ENCODE data around the gene PIGZ. TPM values are rescaled to one million over a fixed set of nuclear protein-coding genes. Genes with fewer than 3 reads are reported as not detected.
A peak's percentile ranks its signal among the peaks of the same experiment; 100 is the strongest.

Gene PIGZ
- total RNA-seq, 1 donor from 2014 or later = 0.63 TPM

GRCh38 chr3:196969134-196969659 lies 564 bp upstream of the PIGZ start:
- peak overlapping the region; percentile 65 for H3K4me3 ChIP-seq (ENCODE audit: low read depth, low read length)
- no peak for DNase-seq (ENCODE audit: low read depth)
- no peak for TF ChIP-seq CTCF (conservative IDR thresholded peaks at IDR 0.05; ENCODE audit: low read depth, low read length)

- H3K4me3 ChIP-seq (ENCODE audit: low read depth, low read length) = peak overlapping the region; percentile 71
- TF ChIP-seq CTCF (conservative IDR thresholded peaks at IDR 0.05; ENCODE audit: low read depth, low read length) = no peak
- DNase-seq (ENCODE audit: low read depth) = no peak
Measured at GRCh38 chr3:196967412-196968232, 1.0 kb downstream of the PIGZ start.

GRCh38 chr3:196966526-196967401 lies 1.9 kb downstream of the PIGZ start:
- DNase-seq (ENCODE audit: low read depth) = no peak
- H3K4me3 ChIP-seq (ENCODE audit: low read depth, low read length) = no peak overlapping the region
- TF ChIP-seq CTCF (conservative IDR thresholded peaks at IDR 0.05; ENCODE audit: low read depth, low read length) = no peak

- no peak for TF ChIP-seq CTCF (conservative IDR thresholded peaks at IDR 0.05; ENCODE audit: low read depth, low read length)
- DNase-seq (ENCODE audit: low read depth) = no peak
- no peak overlapping the region for H3K4me3 ChIP-seq (ENCODE audit: low read depth, low read length)
Measured at GRCh38 chr3:196965804-196966173, 2.8 kb downstream of the PIGZ start.

GRCh38 chr3:196965112-196965803 lies 3.4 kb downstream of the PIGZ start:
- DNase-seq (ENCODE audit: low read depth) = no peak
- H3K4me3 ChIP-seq (ENCODE audit: low read depth, low read length) = no peak overlapping the region
- TF ChIP-seq CTCF (conservative IDR thresholded peaks at IDR 0.05; ENCODE audit: low read depth, low read length) = no peak

GRCh38 chr3:196963631-196963953 lies 5.0 kb downstream of the PIGZ start:
- no peak for DNase-seq (ENCODE audit: low read depth)
- no peak for TF ChIP-seq CTCF (conservative IDR thresholded peaks at IDR 0.05; ENCODE audit: low read depth, low read length)
- H3K4me3 ChIP-seq (ENCODE audit: low read depth, low read length) = no peak overlapping the region

Data from epithelial cell of proximal tubule (primary cell).